ENCODE data around the gene TCEA2. TPM values are rescaled to one million over a fixed set of nuclear protein-coding genes. Genes with fewer than 3 reads are reported as not detected.

TCEA2 gene
- total and polyA plus RNA-seq, 2 donors (not counting 1 experiment from before 2014, with no cell fraction given), result 58.1 to 63.9 TPM

GRCh38 chr20:64027981-64028685, 34.9 kb upstream of the TCEA2 start:
- no peaks in the 10 kb centered on the region for H3K9me3 Mint-ChIP-seq (ENCODE audit: insufficient read depth)
- no peak for TF ChIP-seq CTCF (IDR thresholded peaks at IDR 0.05)
- TF ChIP-seq EZH2 (IDR thresholded peaks at IDR 0.05; ENCODE audit: borderline replicate concordance, insufficient read depth, low read depth, low read length, poor library complexity, severe bottlenecking), result no peak
- Histone ChIP-seq H2AFZ (ENCODE audit: insufficient read depth, low read depth, low read length, poor library complexity, severe bottlenecking) (no peak overlapping the region), H3K36me3 (replicated peaks in 1 of 2; ENCODE audit: control extremely low read depth in 1 of 2, control insufficient read depth in 1 of 2, extremely low read depth in 1 of 2, insufficient read depth in 2 of 2, low read length in 1 of 2) (peaks cover 3 to 77% of the 10 kb centered on the region in 2 experiments), H3K27ac (ENCODE audit: low read length in 2 of 2) (no peak overlapping the region), H3K4me2 (replicated peaks; ENCODE audit: low read depth, low read length, poor library complexity, severe bottlenecking) (no peak overlapping the region), H3K9me3 (ENCODE audit: control extremely low read depth in 1 of 3, control insufficient read depth in 2 of 3, insufficient read depth in 1 of 3, low read length in 2 of 3) (no peaks in the 10 kb centered on the region), H3K79me2 (ENCODE audit: control insufficient read depth, insufficient read depth, low read length) (peaks cover 23% of the 10 kb centered on the region), H3K4me1 (ENCODE audit: control insufficient read depth in 2 of 2, insufficient read depth in 2 of 2, low read length in 2 of 2) (no peaks in the 10 kb centered on the region), H3K27me3 (replicated peaks in 1 of 4; ENCODE audit: control extremely low read depth in 1 of 4, control insufficient read depth in 3 of 4, insufficient read depth in 4 of 4, low read length in 3 of 4) (no peaks in the 10 kb centered on the region), H3K4me3 (ENCODE audit: control extremely low read depth in 1 of 5, extremely low read depth in 1 of 5, insufficient read depth in 1 of 5, low read depth in 2 of 5, low read length in 4 of 5) (no peak overlapping the region), H4K20me1 (ENCODE audit: control insufficient read depth, insufficient read depth, low read length, poor library complexity, severe bottlenecking) (peaks cover 35% of the 10 kb centered on the region), H3K9ac (ENCODE audit: low read length) (no peak overlapping the region)
- intact Hi-C loops (cut with micrococcal nuclease), result no loop called here
- over 99% methylated on average over 24 of the region's 24 CpGs for WGBS (ENCODE audit: insufficient coverage)
- H3K4me1 Mint-ChIP-seq, result no peaks in the 10 kb centered on the region
- ChIA-PET POLR2A (no interaction called here), CTCF (interaction anchor here (2.6 kb wide), 1 partner anchor 10 kb away, joined by 12 read pairs; no protein-coding TSS in a partner anchor)
- ATAC-seq (ENCODE audit: low read depth), result no peak
- H3K27me3 Mint-ChIP-seq, result no peaks in the 10 kb centered on the region
- no peak for DNase-seq
- no peak overlapping the region for H3K27ac Mint-ChIP-seq
- no peak overlapping the region for H3K4me3 Mint-ChIP-seq

GRCh38 chr20:64029293-64030117, 33.5 kb upstream of the TCEA2 start:
- H3K36me3 ChIP-seq (replicated peaks in 1 of 2; ENCODE audit: control extremely low read depth in 1 of 2, control insufficient read depth in 1 of 2, extremely low read depth in 1 of 2, insufficient read depth in 2 of 2, low read length in 1 of 2), result peaks cover 3 to 67% of the 10 kb centered on the region in 2 experiments
- ChIA-PET CTCF (no interaction called here), POLR2A (no interaction called here)
- TF ChIP-seq EZH2 (IDR thresholded peaks at IDR 0.05; ENCODE audit: borderline replicate concordance, insufficient read depth, low read depth, low read length, poor library complexity, severe bottlenecking) (no peak), CTCF (IDR thresholded peaks at IDR 0.05) (no peak)
- no peaks in the 10 kb centered on the region for H3K9me3 Mint-ChIP-seq (ENCODE audit: insufficient read depth)
- H2AFZ ChIP-seq (ENCODE audit: insufficient read depth, low read depth, low read length, poor library complexity, severe bottlenecking), result no peak overlapping the region
- intact Hi-C loops (cut with micrococcal nuclease), result no loop called here
- no peak overlapping the region for H3K4me3 ChIP-seq (ENCODE audit: control extremely low read depth in 1 of 5, extremely low read depth in 1 of 5, insufficient read depth in 1 of 5, low read depth in 2 of 5, low read length in 4 of 5)
- H3K27me3 ChIP-seq (replicated peaks in 1 of 4; ENCODE audit: control extremely low read depth in 1 of 4, control insufficient read depth in 3 of 4, insufficient read depth in 4 of 4, low read length in 3 of 4), result no peaks in the 10 kb centered on the region
- no peak overlapping the region for H3K4me2 ChIP-seq (replicated peaks; ENCODE audit: low read depth, low read length, poor library complexity, severe bottlenecking)
- H3K9ac ChIP-seq (ENCODE audit: low read length), result no peak overlapping the region
- no peak overlapping the region for H3K4me3 Mint-ChIP-seq
- no peaks in the 10 kb centered on the region for H3K4me1 Mint-ChIP-seq
- WGBS (ENCODE audit: insufficient coverage), result 96% methylated on average over 38 of the region's 38 CpGs
- no peaks in the 10 kb centered on the region for H3K27me3 Mint-ChIP-seq
- DNase-seq (no peak), ATAC-seq (ENCODE audit: low read depth) (no peak)
- H4K20me1 ChIP-seq (ENCODE audit: control insufficient read depth, insufficient read depth, low read length, poor library complexity, severe bottlenecking), result peaks cover 23% of the 10 kb centered on the region
- no peaks in the 10 kb centered on the region for H3K9me3 ChIP-seq (ENCODE audit: control extremely low read depth in 1 of 3, control insufficient read depth in 2 of 3, insufficient read depth in 1 of 3, low read length in 2 of 3)
- peaks cover 9% of the 10 kb centered on the region for H3K79me2 ChIP-seq (ENCODE audit: control insufficient read depth, insufficient read depth, low read length)
- no peak overlapping the region for H3K27ac Mint-ChIP-seq
- no peak overlapping the region for H3K27ac ChIP-seq (ENCODE audit: low read length in 2 of 2)
- no peaks in the 10 kb centered on the region for H3K4me1 ChIP-seq (ENCODE audit: control insufficient read depth in 2 of 2, insufficient read depth in 2 of 2, low read length in 2 of 2)

All from B cell (primary cell).